Activated CD4-positive, alpha-beta T cell treated with anti-CD3 and anti-CD28 coated beads, Interleukin-2, amount 50 U/mL, for 48 hours (primary cell): Measurements from ENCODE around the gene PXMP4.
A peak's percentile ranks its signal among the peaks of the same experiment; 100 is the strongest.

ENCODE experiments used
- DNase-seq, 2 experiments: peaks; one replicate each; pipeline ENCODE4 v3.0.0-alpha.2; 2020

PXMP4 gene

DNA sequence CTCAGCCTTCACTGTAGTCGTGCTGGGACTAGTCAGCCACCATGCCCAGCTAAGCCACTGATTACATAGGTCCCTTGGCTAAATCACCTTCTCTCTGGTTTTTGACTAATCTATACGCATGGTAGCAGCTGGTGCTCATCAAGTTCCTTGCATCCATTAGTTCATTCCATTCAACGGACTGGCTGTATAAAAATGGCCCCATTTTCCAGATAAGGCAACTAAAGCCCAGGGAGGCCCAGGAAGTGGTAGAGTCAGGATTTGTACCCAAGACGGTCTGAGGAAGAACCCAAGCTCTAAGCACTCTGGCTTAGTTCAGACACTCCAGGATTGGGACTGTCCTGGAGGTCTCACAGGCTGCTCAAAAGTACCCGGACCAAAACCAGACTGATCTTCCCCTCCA lies 38.8 kb downstream of the PXMP4 start:
- DNase-seq = no peak

DNA sequence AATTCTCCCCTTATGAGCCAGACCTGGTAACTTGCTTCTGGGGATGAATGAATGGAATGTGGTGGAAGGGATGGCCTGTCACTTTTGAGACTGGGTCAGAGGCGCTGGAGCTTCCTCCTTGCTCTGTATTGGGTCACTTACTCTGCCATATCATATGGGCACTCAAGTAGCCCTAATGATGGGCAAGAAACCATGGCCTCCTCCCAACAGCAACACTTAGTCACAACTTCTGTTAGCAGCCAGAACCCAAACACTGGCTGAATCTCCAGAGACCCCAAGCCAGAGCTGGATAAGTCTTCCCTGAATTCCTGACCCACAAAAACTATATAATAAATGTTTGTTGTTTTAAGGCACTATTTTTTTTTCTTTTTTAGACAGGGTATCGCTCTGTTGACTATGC lies 39.4 kb downstream of the PXMP4 start:
- no peak for DNase-seq

DNA sequence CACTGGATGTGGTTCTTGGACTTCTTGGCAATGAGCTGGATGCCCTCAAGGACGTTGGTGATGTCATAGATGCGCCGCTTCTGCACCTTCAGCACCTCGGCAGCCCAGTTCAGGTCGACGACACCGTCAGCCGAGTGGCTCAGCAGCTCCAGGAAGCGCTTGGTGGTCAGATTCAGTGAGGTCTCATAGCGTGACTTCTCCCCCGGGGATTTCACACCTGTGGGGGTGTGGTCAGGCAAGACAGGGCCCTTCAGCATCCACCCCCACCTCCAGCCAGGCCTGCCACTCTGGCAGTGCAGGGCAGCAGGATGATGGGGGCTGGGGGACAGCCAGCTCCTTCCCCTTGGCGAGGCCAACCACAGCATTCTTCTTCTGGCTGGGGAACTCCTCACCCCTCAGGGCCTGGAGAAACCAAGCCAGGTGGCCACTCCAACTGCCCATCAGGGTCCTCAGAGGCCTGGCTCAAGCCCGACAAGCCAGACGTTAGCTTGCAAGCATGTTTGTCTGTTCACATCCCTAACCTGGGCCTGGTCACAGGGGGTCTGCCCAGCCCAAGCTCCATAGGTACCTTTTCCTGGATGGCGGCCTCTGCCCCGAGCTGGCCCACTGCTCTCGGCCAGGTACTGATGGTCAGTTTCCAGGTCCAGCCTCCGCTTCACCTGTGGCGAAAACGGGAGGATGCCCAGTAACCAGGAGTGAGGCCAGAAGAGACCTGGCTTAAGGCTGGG lies 40.2 kb downstream of the PXMP4 start:
- peak in 1 of 2 experiments; percentile 50 for DNase-seq

DNA sequence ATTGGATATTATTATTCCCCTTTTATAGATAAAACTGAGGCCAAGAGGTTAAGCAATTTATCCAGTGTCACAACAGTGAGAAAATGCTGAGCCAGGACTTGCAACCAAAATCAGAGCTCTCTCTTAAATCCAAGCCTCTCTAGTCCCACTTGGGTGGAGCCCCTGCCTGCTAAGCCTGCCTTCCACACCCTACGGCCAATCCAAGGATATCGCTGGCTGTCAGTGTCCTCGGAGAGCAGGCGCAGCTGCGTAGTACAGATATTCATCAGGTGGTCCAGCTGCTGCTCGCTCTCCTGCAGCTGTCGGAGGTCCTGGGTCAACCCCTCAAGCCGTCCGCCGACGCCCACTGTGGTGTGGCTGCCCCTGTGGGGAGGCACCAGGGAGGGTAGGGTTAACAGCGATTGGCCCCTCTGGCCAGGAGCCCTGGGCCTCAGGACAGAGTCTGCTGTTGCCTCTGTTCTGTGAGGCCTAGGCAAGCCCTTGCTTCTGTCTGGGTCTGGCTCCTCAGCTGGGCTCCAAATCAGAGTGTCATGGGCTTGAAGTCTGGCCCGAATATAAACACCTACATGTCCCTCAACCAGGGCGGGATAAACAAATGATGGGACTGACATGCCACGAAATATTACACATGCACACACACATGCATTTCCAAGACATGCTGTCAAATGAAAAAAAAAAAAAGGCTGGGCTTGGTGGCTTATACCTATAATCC lies 42.0 kb downstream of the PXMP4 start:
- no peak for DNase-seq

DNA sequence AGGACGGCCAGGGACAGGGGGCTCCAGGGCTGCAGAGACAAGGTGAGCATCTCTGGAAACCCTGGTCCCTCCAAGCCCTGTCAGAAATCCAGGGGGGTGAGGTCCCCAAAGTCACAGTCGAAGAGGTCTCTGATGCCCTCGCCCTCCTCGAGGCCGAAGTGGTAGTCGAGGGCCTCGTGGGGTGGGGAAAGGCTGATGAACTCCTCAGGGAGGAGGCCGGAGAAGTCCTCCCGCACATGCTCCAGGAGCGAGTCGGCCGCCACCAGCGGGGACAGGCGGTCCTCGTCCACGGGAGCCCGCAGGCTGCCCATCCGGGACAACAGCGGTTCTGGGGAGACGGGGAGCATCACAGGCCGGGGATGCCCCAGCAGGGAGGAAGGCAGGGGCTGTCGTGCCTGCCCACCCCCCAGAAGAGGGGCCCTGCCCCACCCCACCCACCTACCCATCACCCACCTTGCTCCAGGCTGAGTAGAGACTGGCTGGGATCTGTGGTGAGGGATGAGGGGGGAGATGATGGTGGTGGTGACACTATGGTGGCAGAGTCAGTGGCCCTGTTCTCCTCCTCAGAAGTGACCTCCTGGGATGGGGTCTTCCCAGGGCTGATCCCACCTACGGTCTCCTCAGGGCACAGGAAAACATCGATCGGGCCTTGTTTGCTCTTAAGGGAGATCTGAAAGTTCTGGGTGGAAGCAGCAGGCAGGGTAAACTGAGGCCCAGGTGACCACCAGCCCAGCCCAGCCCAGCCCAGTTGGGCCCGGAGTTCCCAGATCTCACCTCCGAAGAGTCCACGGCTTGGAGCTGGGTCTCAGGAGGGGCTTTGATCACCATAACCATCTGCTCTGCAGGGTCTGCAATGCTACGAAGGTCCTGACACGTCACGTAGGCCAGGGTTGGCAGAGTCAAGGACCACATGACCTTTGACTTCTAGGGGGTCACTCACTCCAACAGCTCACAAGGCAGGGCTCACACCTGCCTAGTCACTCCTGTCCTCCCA lies 43.2 kb downstream of the PXMP4 start:
- DNase-seq = no peak

DNA sequence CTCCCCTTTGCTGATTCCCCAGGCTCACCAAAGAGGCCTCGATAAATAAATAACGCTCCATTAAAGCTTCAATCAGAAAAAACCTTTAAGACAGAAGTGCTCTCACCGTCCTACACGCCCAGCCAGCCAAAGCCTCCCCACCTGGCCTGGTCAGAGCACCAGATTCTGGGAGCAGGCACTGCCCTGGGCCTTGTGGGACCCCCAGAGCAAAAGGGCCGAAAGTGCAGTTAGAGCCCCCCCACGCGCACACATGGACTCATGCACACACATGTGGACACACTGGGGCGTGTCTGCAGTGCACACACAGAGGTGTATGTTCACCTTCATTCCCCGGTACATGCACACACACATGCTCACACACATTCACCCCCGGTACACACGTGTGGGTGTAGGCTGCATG lies 44.0 kb downstream of the PXMP4 start:
- DNase-seq = no peak

DNA sequence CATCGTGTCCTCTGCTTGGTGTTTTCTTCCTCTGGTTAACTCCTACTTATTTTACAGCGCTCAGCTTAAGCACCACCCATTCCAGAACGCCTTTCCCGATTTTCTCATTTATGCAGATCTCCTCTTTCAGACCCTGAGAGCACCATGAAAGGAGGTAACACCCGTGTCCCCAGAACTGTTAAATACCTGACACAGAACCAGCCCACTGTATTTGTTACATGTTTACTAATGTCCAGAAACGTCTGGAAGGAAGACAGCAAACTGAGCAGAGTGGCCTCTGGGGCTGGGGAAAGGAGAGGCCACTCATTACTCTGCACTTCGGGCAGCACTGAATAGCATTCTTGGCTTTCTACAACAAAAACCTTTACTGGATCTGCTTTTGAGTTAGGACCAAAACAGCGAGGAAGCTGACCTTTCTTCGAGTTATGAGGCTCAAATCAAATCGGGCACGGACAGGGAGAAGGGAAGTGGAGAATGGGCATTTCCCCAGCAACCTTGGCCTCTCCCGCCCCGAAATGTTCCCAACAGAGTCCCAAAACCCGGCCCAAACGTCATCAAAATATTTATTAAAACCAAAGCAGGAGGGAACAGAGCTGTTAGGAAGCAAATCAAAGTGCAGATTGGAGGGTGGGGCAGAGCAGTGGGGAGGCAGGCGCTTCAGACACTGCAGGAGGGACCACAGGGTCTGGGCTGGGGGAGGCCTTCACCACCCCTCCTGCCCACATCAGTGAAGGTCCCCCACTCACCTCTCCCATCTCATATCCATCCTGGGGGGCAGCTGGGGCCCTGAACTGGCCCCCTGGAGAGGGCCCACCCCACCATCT lies 44.8 kb downstream of the PXMP4 start:
- DNase-seq = no peak

DNA sequence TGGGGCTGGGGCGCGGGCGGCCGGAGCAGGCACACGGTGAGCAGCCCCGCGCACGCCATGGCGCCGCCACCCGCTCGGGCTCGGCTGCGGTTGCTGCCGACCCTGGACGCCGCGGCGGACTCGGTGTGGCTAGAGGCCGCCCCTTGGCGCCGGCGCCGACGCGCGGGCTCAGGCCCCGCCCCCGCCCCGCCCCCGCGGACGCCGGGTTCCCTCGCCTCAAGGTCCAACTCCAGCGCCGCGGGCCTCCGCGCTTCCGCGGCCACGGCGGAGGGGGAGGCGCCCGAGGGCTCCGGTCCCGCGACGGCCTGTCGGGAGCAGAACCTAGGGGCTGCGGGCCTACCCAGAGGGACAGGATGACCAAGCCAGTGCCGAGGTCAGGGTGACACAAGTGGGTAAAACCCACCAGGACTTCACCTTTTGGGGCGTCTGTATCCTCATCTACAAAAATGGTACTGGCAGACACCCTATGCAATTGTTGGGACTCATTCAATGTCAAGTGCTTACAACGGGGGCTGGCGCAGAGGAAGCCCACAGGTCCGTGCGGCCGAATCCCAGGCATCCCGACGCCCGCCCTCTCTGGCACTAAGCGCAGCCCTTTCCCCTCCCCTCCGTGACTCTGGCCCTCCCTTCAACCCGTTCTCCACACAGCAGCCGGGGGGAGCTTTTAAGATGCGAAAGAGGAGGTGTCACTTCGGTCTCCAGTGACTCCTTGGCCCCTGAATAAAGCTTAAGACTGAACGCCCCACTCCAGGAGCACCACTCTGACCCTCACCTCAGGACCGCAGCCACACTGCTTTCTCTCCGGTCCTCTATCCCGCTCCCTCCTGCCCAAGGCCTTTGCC lies 45.6 kb downstream of the PXMP4 start, which contains the start of gene NECAB3:
Gene NECAB3 (minus strand): TSS at position 135 of the 842 bp plus-strand sequence. CDS start 76 bp downstream, at position 59.
- DNase-seq = peak; percentile 69 to 75

DNA sequence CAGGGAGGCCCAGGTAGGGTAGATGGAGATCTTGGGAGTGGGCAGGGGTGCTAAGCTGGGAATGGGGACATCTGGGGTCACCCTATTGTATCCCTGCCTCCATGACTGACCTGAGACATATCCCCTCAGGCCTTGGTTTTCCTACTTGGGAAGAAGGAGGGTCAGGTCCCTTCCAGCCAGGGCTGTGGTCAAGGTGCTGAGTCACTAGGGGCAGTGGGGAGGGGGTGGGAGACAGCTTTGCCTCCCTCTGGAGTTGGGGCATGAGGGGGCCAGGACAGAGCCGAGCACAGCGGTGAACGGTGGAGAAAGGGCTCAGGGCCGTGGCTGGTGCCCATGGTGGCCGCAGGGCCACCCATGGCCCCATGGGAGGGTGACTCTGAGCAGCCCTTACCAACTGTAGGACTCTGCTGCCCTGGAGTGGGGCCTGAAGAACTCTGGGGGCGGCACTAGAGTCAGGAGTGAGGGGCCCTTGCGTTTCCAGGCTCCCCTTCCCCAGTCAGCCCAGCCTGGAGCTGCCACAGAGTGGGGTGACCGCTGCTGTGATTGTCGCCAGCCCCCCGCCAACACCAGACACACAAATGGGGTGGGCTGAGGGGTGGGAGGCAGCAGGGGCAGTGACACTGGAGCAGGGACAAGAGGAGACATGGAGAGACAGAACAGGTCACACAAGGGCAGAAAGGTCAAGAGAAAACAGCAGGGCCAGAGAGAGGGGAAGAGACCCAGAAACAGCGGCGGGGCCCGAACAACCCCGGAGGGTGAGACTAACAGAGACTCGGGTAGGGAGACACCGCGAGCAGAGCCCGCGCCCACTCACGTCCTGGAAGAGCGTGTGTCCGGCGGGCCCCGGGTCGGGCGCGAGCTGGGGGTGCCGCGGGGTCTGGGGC lies 46.5 kb downstream of the PXMP4 start:
- DNase-seq = no peak

DNA sequence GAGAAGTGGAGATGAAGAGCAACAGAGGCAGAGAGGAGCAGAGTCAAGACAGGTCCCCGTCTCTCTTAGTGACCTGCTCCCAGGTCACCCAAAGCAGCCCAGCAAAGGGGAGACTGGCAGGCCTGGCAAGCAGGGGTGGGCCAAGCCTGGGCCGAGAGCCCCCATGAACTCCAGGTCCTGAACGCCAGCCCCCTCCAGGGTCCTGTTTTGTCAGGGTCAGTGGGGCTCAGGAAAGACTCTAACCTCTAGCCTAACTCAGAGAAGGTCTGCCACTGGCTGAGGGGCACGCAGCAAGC lies 47.0 kb downstream of the PXMP4 start:
- DNase-seq = no peak

DNA sequence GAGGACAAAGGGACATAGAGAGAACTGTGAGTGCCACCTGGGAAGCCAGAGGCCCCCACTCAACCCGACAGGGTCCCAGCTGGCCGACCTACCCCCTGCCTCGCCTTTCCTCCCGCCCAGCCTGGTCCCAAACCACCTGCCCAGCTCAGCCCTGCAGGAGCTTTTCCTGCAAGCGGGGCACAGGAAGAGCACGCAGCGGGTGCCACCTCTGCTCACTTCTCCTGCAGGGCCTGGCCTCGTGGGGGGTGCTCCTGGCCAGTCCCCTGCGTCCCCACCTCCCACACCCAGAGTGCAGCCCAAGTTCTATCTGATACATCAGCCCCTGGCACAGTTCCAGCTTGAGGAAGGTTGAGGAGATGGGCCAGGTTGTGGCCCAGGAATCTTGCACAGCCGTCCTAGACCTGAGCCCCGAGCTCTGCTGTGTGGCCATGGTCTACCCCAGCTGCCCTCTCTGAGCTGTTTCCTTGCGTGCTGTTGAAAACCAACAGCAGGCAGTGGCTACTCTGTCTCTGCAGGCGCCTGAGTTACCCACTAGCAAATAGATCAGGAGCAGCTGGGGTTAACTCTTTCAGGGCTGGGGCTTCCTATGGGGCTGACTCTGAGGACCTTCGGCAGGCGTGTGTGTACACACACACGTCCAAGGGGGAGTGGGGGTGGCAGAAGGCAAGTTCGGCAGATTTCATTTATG lies 47.5 kb downstream of the PXMP4 start:
- DNase-seq = no peak

DNA sequence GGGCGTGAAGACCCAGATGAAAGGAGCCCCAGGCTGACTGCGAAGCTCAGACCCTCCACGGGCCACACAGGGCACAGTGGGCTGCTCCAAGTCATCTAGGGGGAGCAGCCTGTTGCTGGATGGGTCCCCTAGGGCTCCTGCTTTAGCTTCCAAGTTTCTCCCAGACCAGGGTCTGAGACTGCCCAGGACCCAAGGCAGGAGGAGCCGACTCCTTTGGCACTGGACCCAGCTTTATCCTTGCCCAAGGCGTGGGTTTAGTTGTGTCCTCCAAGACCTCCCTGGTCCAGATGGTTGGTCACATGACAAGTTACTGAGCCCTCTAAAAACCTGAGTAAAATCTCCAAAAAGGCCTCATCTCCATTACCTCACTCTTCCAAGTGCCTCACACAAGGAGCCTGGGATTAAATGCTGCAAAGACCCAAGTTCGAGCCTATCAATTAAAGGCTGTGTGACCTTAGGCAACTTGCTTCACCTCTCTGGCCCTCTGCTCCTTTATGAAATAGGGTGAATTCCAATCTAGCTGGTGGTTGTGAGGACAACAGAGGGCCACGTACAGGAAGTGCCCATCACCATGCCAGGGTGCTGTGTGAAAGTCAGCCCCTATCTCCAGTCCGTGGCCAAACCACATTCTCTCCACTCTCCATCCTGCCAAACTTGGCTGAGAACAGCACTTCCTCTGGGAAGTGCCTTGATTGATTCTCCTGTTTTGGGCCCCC lies 48.4 kb downstream of the PXMP4 start:
- no peak for DNase-seq

DNA sequence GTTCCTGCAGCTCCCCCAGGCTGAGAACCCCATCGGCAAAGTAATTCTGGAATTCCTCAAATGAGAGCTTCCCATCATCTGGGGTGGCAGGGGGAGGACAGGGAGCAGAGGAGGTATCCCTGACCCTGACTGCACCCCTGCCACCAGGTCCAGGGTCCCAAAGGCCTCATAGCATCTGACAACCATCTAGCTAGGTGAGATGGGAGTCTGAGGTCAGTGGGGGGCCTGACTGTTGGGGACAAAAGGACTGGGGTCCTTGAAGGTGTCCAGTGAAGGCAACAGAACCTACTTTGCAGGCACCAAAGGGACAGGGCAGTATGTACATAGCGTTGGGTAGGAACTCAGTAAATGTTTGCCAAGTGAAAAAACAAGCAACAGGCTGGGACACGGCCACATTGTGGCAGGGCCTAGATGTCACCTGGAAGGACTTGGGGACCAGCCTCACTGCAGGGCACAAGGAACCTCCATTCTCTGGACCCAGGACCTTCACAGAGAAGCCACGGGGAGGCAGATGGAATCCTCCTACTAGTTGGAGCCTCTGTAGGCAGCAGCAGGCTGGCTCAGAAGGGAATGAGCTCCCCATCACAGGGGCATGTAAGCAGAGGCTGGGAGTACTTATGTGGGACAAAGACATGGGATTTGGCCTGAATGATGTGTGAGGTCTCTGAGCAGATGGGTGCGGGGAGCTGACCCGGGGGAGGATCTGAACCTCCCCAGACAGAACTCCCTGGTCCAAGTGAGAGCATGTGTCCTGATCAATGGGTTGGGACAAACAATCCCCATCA lies 49.2 kb downstream of the PXMP4 start:
- DNase-seq = no peak

DNA sequence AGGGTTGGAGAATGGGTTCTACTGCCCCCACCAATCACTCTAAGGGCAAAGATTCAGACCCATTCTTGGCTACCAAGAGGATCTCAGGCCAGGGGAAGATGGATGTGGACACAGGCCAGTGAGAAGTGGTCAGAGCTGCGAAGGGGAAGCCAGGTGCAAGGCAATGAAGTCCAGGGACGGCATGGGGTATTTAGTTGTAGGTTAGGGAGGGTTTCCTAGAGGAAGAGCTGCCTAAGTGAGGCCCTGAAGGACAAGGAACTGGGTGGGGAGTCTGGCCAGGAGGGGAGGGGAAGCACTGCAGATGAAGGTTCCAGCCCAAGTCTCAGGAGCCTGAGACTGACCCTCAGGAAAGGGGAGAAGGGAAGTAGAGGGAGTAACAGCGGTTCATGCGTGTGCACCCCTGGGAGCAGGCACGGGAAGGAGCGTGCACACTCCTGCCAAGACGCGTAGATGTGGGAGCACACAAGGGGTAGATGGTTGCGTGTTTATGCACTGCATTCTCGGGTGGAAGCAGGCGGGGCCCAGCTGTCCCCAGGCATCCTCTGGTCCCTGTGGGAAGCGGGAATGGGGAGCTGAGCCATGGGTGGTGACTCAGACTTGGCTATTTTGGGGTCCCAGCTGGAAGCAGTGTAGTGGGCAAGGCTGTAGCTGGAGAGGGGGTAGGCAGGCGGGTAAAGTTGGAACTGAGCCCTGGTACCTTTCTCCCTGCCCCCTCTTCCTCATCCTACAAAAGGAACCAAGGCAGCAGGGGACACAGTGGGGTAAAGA lies 50.1 kb downstream of the PXMP4 start:
- no peak for DNase-seq

DNA sequence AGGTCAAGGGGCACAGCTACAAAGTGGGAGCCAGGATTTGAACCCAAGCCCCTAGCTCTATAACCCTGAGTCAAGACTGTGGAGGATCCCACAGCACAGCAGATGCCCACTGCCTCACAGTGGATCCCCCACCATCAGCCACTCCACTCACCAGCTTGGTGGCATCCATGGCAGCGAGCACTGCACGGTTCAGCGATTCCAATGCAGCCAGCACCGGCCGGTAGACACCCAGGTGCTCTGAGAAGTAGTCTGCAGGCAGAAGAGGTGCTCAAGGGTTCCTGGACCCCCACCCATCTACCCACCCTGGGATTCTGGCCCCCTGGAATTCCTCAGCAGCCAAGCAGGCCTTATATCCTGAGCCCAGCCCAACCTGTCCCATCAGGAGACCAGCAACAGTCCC lies 50.9 kb downstream of the PXMP4 start:
- DNase-seq = no peak

DNA sequence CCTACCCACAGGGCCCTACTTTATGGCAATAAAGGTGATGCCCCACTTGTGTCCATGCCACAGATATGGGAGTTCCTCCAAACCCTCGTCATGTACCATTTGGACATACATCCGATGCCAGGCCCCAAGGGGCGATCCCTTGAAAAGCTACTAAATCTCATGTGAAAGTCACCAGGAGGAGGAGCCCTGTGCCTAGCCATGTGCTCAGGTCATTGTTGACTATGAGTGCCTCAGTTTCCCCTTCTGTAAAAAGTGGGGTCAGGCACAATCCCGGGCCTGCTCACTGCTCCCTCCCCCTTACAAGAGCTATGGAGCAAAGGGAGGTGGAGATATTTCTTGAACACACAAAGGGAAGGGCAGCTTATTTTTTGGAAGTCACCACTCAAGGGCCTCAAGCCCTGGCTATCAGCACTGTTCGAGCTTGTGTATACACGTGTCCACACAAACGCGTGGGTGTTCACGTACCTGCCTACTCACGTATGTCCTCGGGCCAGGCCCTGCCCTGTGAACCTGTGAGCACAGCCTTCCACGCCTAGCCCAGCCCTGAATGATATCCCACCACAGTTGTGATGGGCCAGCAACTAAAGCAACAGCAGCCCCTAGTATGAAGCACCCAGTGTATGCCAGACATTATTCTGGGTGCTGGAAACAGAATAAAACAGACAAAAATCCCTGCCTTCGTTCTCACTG lies 51.5 kb downstream of the PXMP4 start:
- DNase-seq = no peak
